ENCODE measurements around the gene RAB35. TPM values are rescaled to one million over a fixed set of nuclear protein-coding genes. Genes with fewer than 3 reads are reported as not detected.

Gene RAB35
- polyA plus RNA-seq, 2 of the 4 experiments (the other 2 are of a cell fraction), result 44.0 to 67.6 TPM

DNA sequence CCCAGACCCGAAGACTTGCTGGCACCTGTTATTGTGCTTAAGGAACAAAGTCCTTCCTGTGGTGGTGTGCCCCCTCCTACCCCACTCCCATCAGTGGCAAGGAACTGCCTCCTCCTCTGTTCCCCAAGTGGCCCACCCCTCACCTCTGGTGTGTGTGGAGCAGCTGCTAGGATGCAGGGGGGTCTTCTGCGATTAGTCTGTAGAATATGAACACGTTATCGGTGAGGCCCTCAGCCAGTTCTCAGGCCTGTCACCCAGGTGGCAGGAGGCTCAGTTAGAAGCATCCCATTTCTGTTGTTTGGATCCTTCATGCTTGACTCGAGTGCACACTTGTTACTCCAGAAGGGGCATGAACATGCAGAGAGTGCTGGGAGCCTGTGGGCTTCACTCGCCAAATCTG, 39.3 kb downstream of the RAB35 start:
- Histone ChIP-seq H3K9me3 (no peaks in the 10 kb centered on the region), H3K4me1 (peaks cover 22% of the 10 kb centered on the region), H3K4me2 (no peak overlapping the region), H3K27ac (no peak overlapping the region), H3K4me3 (no peak overlapping the region)
- WGBS (ENCODE audit: missing lambda C conversion rate), result 83% methylated on average over 6 of the region's 6 CpGs
- DNase-seq (ENCODE audit: low read depth in 1 of 2, low spot score in 1 of 2), result no peak
- FAIRE-seq, result no peak
- POLR2A ChIA-PET, result no interaction called here
- no peak for ATAC-seq
- TF ChIP-seq POLR2AphosphoS2 (conservative IDR thresholded peaks at IDR 0.05; ENCODE audit: low read length), result no peak
- no peak for TF ChIP-seq MAFK (IDR thresholded peaks at IDR 0.05; ENCODE audit: partially characterized antibody)
- TF ChIP-seq, protein P1, sequence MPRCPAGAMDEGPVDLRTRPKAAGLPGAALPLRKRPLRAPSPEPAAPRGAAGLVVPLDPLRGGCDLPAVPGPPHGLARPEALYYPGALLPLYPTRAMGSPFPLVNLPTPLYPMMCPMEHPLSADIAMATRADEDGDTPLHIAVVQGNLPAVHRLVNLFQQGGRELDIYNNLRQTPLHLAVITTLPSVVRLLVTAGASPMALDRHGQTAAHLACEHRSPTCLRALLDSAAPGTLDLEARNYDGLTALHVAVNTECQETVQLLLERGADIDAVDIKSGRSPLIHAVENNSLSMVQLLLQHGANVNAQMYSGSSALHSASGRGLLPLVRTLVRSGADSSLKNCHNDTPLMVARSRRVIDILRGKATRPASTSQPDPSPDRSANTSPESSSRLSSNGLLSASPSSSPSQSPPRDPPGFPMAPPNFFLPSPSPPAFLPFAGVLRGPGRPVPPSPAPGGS (IDR thresholded peaks at IDR 0.05), result no peak
- TF ChIP-seq POLR2A (IDR thresholded peaks at IDR 0.05; ENCODE audit: low read length), result no peak
- CTCF ChIA-PET, result interaction anchor here (0.7 kb wide), 1 partner anchor 520 kb away, joined by 3 read pairs; no protein-coding TSS in a partner anchor

DNA sequence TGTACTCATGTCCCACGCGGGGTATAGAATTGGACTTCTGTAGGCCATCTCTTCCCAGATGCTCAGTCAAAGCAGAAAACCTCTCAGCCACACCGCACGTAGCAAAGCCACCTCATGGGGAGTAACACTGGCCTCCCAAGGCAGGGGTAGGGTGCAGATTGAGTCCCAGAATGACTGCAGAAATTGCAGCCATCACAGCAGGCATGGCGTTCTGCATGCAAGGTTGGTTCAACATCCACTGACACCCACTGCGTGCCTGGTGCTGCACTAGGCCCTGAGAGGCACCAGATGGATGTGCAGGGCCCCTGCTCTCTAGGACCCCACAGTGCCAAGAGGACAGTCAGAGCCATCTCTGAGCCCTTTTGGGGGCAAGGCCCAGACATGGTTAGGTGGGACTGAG, 39.9 kb downstream of the RAB35 start:
- POLR2A ChIA-PET, result no interaction called here
- no peak for TF ChIP-seq HOXA7 (CRISPR knock-in tag; IDR thresholded peaks at IDR 0.05)
- no peak for TF ChIP-seq ZFP36 (IDR thresholded peaks at IDR 0.05; ENCODE audit: borderline replicate concordance, partially characterized antibody)
- no peak for TF ChIP-seq CHD4 (IDR thresholded peaks at IDR 0.05; ENCODE audit: borderline replicate concordance)
- TF ChIP-seq KDM5A (IDR thresholded peaks at IDR 0.05), result no peak
- Histone ChIP-seq H3K4me2 (no peak overlapping the region), H3K4me3 (no peak overlapping the region), H3K27ac (no peak overlapping the region), H3K4me1 (peaks cover 22% of the 10 kb centered on the region), H3K9me3 (no peaks in the 10 kb centered on the region)
- ATAC-seq (no peak), FAIRE-seq (no peak), DNase-seq (ENCODE audit: low read depth in 1 of 2, low spot score in 1 of 2) (no peak)
- 84% methylated on average over 6 of the region's 6 CpGs for WGBS (ENCODE audit: missing lambda C conversion rate)
- CTCF ChIA-PET, result no interaction called here

DNA sequence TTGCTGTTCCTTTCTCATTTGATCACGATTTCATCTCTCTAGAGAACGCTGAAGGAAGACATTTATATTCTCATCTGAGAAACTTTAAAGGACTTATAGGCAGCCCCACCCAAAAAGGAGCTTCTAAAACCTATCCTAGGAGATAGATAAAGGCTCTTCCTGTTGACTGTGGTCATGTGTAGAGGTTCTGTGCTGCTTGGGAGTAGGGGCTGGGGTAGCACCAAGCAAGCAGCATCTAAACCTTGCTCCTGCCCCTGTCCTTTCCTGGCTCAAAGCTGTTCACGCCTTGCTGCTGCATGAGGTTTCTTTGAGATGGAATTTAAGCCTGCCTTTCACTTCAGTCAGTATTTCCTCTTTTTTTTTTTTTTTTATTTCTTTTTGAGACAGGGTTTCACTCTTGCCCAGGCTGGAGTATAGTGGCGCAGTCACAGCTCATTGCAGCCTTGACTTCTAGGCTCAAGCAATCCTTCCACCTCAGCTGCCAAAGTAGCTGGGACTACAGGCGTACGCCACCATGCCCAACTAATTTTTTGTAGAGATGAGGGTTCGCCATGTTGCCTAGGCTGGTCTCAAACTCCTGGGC, 41.4 kb downstream of the RAB35 start:
- no peak for FAIRE-seq
- TF ChIP-seq RAD21 (conservative IDR thresholded peaks at IDR 0.05 in 1 of 2, IDR thresholded peaks at IDR 0.05 in 1 of 2) (no peak), JUNB (IDR thresholded peaks at IDR 0.05) (no peak)
- POLR2A ChIA-PET, result no interaction called here

DNA sequence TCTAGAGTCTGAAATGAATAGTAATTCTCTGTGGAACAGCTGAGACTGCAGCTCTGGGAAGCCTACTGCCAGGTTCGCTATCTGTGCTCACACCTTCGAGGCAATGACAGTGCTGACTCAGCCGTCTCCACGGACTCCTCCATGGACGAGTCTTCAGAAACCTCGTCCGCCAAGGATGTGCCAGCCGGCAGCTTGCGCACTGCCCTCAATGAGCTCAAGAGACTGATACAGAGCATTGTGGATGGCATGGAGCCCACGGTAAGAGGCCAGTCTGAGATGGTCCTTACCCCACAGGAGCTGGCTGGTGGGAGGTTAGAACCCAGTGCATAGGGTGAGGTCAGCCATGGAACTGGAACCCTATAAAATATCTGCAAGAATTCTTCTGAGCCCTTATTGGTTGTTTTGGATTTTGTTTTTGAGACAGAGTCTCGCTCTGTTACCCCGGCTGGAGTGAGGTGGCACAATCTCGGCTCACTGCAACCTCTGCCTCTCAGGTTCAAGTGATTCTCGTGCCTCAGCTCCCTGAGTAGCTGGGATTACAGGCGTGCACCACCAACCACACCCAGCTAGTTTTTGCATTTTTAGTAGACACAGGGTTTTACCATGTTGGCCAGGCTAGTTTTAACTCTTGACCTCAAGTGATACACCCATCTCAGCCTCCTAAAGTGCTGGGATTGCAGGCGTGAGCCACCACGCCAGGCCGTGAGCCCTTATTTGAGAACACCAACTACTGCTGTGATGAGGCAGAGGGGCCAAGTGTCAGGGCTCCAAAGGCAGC, 43.9 kb downstream of the RAB35 start:
- 81% methylated on average over 17 of the region's 18 CpGs for WGBS (ENCODE audit: missing lambda C conversion rate)
- DNase-seq (ENCODE audit: low read depth in 1 of 2, low spot score in 1 of 2) (no peak), FAIRE-seq (no peak), ATAC-seq (no peak; a peak in 1 of 6 replicates)
- Histone ChIP-seq H3K4me2 (no peak overlapping the region), H3K4me3 (no peak overlapping the region), H3K27ac (no peak overlapping the region), H3K9me3 (no peaks in the 10 kb centered on the region), H3K4me1 (no peaks in the 10 kb centered on the region)
- POLR2A ChIA-PET, result no interaction called here
- CTCF ChIA-PET, result interaction anchor here (0.6 to 1.6 kb wide), 3 partner anchors 11 to 116 kb away, joined by 4 to 5 read pairs (median 4); no protein-coding TSS in a partner anchor
- TF ChIP-seq MAZ (IDR thresholded peaks at IDR 0.05; ENCODE audit: borderline replicate concordance, low read depth, low read length), result no peak
- peak; percentile 44 for TF ChIP-seq MAFK (IDR thresholded peaks at IDR 0.05; ENCODE audit: partially characterized antibody)

More for the DNA sequence above, 41.4 kb downstream of the RAB35 start:
- Histone ChIP-seq H3K9me3 (no peaks in the 10 kb centered on the region), H3K4me3 (no peak overlapping the region), H3K4me1 (peaks cover 15% of the 10 kb centered on the region), H3K27ac (no peak overlapping the region), H3K4me2 (no peak overlapping the region)
- no peak for ATAC-seq
- DNase-seq (ENCODE audit: low read depth in 1 of 2, low spot score in 1 of 2), result no peak
- 77% methylated on average over 7 of the region's 7 CpGs for WGBS (ENCODE audit: missing lambda C conversion rate)
- CTCF ChIA-PET, result no interaction called here

DNA sequence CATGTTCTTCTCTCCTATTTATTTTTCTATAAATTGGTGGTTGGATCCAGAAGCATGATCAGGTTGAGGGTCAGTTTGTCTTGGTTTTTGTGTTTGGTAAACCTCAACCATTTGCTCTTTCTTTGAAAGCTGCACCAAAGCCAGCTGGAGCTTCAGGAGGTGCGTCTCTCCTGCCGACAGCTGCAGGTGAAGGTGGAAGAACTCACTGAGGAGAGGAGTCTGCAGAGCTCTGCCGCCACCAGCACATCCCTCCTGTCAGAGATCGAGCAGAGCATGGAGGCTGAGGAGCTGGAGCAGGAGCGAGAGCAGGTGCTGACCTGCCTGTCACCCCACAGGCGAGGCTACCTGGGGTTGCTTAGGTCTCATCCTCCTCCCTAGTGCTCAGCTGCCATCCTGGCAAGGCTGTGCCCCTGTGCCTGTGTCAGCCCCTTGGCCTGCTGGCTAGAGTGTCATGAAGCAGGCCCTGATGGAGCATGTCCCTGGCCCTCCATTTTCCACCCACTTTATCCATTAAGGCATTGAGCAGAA, 45.0 kb downstream of the RAB35 start:
- Histone ChIP-seq H3K4me1 (no peaks in the 10 kb centered on the region), H3K27ac (no peak overlapping the region), H3K4me3 (no peak overlapping the region), H3K4me2 (no peak overlapping the region), H3K9me3 (no peaks in the 10 kb centered on the region)
- ChIA-PET POLR2A (interaction anchor here (0.7 kb wide), 1 partner anchor 355 kb away, joined by 3 read pairs; no protein-coding TSS in a partner anchor), CTCF (no interaction called here)
- 82% methylated on average over 6 of the region's 6 CpGs for WGBS (ENCODE audit: missing lambda C conversion rate)
- no peak for FAIRE-seq
- no peak for DNase-seq (ENCODE audit: low read depth in 1 of 2, low spot score in 1 of 2)
- TF ChIP-seq FOSL2 (IDR thresholded peaks at IDR 0.05) (no peak), FOSL2 (CRISPR knock-in tag; IDR thresholded peaks at IDR 0.05) (no peak), PHF8 (IDR thresholded peaks at IDR 0.05; ENCODE audit: borderline replicate concordance, low read depth) (no peak), MYC (IDR thresholded peaks at IDR 0.05; ENCODE audit: borderline replicate concordance, low read length) (no peak), CBX8 (IDR thresholded peaks at IDR 0.05) (no peak), RCOR1 (IDR thresholded peaks at IDR 0.05; ENCODE audit: low read depth, low read length) (no peak), ZFP36 (IDR thresholded peaks at IDR 0.05; ENCODE audit: borderline replicate concordance, partially characterized antibody) (no peak), POLR2A (IDR thresholded peaks at IDR 0.05; ENCODE audit: low read length) (no peak), CEBPB (IDR thresholded peaks at IDR 0.05) (no peak), MAZ (IDR thresholded peaks at IDR 0.05; ENCODE audit: borderline replicate concordance, low read depth, low read length) (no peak)
- TF ChIP-seq, protein P2, sequence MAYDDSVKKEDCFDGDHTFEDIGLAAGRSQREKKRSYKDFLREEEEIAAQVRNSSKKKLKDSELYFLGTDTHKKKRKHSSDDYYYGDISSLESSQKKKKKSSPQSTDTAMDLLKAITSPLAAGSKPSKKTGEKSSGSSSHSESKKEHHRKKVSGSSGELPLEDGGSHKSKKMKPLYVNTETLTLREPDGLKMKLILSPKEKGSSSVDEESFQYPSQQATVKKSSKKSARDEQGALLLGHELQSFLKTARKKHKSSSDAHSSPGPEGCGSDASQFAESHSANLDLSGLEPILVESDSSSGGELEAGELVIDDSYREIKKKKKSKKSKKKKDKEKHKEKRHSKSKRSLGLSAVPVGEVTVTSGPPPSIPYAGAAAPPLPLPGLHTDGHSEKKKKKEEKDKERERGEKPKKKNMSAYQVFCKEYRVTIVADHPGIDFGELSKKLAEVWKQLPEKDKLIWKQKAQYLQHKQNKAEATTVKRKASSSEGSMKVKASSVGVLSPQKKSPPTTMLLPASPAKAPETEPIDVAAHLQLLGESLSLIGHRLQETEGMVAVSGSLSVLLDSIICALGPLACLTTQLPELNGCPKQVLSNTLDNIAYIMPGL (CRISPR knock-in tag; IDR thresholded peaks at IDR 0.05; ENCODE audit: borderline replicate concordance), result no peak
- no peak; a peak in 1 of 6 replicates for ATAC-seq

Measured in A549 (cell line).